ENCODE results near the gene CKAP5. TPM values are rescaled to one million over a fixed set of nuclear protein-coding genes. Genes with fewer than 3 reads are reported as not detected.

The CKAP5 gene
- total RNA-seq, 1 experiment from 2014 or later: 171 TPM

GRCh38 chr11:46698597-46698996 lies 147.5 kb downstream of the CKAP5 start:
- ChIA-PET POLR2A (no interaction called here), CTCF (no interaction called here)
- Mint-ChIP-seq H3K36me3 (peaks cover 20% of the 10 kb centered on the region), H3K27ac (peak overlapping the region; percentile 53; the same call in 1 of the 2 replicates), H3K27me3 (ENCODE audit: low read depth) (no peaks in the 10 kb centered on the region), H3K4me3 (no peak overlapping the region), H3K9me3 (no peaks in the 10 kb centered on the region), H3K4me1 (peaks cover 11% of the 10 kb centered on the region)
- ATAC-seq (no peak), DNase-seq (ENCODE audit: low spot score) (no peak)
- TF ChIP-seq ESRRA (CRISPR knock-in tag; IDR thresholded peaks at IDR 0.05; ENCODE audit: borderline replicate concordance) (no peak), NR1H2 (CRISPR knock-in tag; IDR thresholded peaks at IDR 0.05) (no peak), FOXJ3 (CRISPR knock-in tag; IDR thresholded peaks at IDR 0.05; ENCODE audit: borderline replicate concordance) (no peak), KAT7 (CRISPR knock-in tag; IDR thresholded peaks at IDR 0.05; ENCODE audit: borderline replicate concordance) (no peak)

- POLR2A ChIA-PET: interaction anchor here (0.7 kb wide), 1 partner anchor 23 kb away, joined by 3 read pairs; no protein-coding TSS in a partner anchor
- H3K9me3 Mint-ChIP-seq: no peaks in the 10 kb centered on the region
- peaks cover 12% of the 10 kb centered on the region for H3K36me3 Mint-ChIP-seq
- peaks cover 11% of the 10 kb centered on the region for H3K4me1 Mint-ChIP-seq
- TF ChIP-seq SMAD3 (CRISPR knock-in tag; IDR thresholded peaks at IDR 0.05; ENCODE audit: borderline replicate concordance) (no peak), NFATC4 (CRISPR knock-in tag; IDR thresholded peaks at IDR 0.05) (no peak), SOX15 (CRISPR knock-in tag; IDR thresholded peaks at IDR 0.05) (no peak), OVOL2 (CRISPR knock-in tag; IDR thresholded peaks at IDR 0.05; ENCODE audit: borderline replicate concordance) (no peak), ZNF219 (CRISPR knock-in tag; IDR thresholded peaks at IDR 0.05; ENCODE audit: borderline replicate concordance) (no peak), TP53 (CRISPR knock-in tag; IDR thresholded peaks at IDR 0.05) (no peak), EMX1 (CRISPR knock-in tag; IDR thresholded peaks at IDR 0.05) (no peak), RORB (CRISPR knock-in tag; IDR thresholded peaks at IDR 0.05) (no peak), SMAD4 (CRISPR knock-in tag; IDR thresholded peaks at IDR 0.05) (no peak), NFYB (CRISPR knock-in tag; conservative IDR thresholded peaks at IDR 0.05; ENCODE audit: low read depth) (no peak), ZNF671 (CRISPR knock-in tag; IDR thresholded peaks at IDR 0.05) (no peak), NR1H2 (CRISPR knock-in tag; IDR thresholded peaks at IDR 0.05) (no peak)
- no peaks in the 10 kb centered on the region for H3K27me3 Mint-ChIP-seq (ENCODE audit: low read depth)
- no peak overlapping the region for H3K4me3 Mint-ChIP-seq
- CTCF ChIA-PET: interaction anchor here (1.4 kb wide), 1 partner anchor 309 kb away, joined by 3 read pairs; no protein-coding TSS in a partner anchor
- DNase-seq (ENCODE audit: low spot score): no peak
- no peak for ATAC-seq
- peak overlapping the region; percentile 58; the same call in 1 of the 2 replicates for H3K27ac Mint-ChIP-seq
Measured at GRCh38 chr11:46697723-46698122, 148.4 kb downstream of the CKAP5 start.

DNA sequence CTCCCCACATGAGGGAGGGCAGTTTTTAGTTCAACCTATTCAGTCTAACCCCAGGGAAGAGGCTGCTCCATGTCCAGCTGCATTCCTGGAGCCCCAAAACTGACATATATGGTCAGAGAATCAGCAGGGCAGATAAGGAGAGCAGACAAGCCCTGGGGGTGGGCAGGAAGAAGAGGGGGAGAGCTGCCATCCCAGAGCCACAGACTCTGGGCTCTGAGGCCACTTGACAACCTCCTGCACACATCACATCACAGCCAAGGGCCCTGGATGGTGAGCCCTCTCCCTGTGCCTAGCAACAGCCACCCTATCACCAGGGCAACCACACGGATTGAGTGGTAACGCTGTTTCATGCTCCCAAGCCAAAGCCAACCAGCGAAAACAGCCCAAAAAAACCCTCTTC lies 148.8 kb downstream of the CKAP5 start:
- H3K27me3 Mint-ChIP-seq (ENCODE audit: low read depth): no peaks in the 10 kb centered on the region
- POLR2A ChIA-PET: interaction anchor here (0.7 kb wide), 1 partner anchor 23 kb away, joined by 3 read pairs; no protein-coding TSS in a partner anchor
- H3K36me3 Mint-ChIP-seq: peaks cover 8% of the 10 kb centered on the region
- H3K27ac Mint-ChIP-seq: 0 out of 2 replicates have a peak overlapping the region, but pooled peaks have one; percentile 58
- ATAC-seq (no peak), DNase-seq (ENCODE audit: low spot score) (no peak)
- TF ChIP-seq E2F1 (CRISPR knock-in tag; IDR thresholded peaks at IDR 0.05) (no peak), ELF4 (CRISPR knock-in tag; IDR thresholded peaks at IDR 0.05; ENCODE audit: low read depth) (no peak), ZNF423 (CRISPR knock-in tag; IDR thresholded peaks at IDR 0.05) (no peak)
- TF ChIP-seq, protein P1, sequence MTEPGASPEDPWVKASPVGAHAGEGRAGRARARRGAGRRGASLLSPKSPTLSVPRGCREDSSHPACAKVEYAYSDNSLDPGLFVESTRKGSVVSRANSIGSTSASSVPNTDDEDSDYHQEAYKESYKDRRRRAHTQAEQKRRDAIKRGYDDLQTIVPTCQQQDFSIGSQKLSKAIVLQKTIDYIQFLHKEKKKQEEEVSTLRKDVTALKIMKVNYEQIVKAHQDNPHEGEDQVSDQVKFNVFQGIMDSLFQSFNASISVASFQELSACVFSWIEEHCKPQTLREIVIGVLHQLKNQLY (CRISPR knock-in tag; IDR thresholded peaks at IDR 0.05): no peak
- TF ChIP-seq, protein P2, sequence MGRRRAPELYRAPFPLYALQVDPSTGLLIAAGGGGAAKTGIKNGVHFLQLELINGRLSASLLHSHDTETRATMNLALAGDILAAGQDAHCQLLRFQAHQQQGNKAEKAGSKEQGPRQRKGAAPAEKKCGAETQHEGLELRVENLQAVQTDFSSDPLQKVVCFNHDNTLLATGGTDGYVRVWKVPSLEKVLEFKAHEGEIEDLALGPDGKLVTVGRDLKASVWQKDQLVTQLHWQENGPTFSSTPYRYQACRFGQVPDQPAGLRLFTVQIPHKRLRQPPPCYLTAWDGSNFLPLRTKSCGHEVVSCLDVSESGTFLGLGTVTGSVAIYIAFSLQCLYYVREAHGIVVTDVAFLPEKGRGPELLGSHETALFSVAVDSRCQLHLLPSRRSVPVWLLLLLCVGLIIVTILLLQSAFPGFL (CRISPR knock-in tag; IDR thresholded peaks at IDR 0.05; ENCODE audit: borderline replicate concordance): no peak
- TF ChIP-seq, protein P3, sequence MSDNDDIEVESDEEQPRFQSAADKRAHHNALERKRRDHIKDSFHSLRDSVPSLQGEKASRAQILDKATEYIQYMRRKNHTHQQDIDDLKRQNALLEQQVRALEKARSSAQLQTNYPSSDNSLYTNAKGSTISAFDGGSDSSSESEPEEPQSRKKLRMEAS (CRISPR knock-in tag; IDR thresholded peaks at IDR 0.05): no peak
- peaks cover 11% of the 10 kb centered on the region for H3K4me1 Mint-ChIP-seq
- no peaks in the 10 kb centered on the region for H3K9me3 Mint-ChIP-seq
- CTCF ChIA-PET: interaction anchor here (1.4 kb wide), 1 partner anchor 308 kb away, joined by 3 read pairs; no protein-coding TSS in a partner anchor
- no peak overlapping the region for H3K4me3 Mint-ChIP-seq
